ENCODE measurements around the gene NRP2. TPM values are rescaled to one million over a fixed set of nuclear protein-coding genes. Genes with fewer than 3 reads are reported as not detected.

Gene NRP2
- total RNA-seq, 1 experiment from 2014 or later = 10.3 TPM

- no TSS peak for BruUV-seq (replicated peaks)
- no peak overlapping the region for H3K27ac Mint-ChIP-seq (ENCODE audit: low read depth, unreplicated experiment)
- no peak overlapping the region for H3K4me3 Mint-ChIP-seq (ENCODE audit: unreplicated experiment)
- H3K27me3 Mint-ChIP-seq (ENCODE audit: insufficient read depth, unreplicated experiment) = no peaks in the 10 kb centered on the region
- intact Hi-C loops (cut with micrococcal nuclease) = no loop called here
- no peak for TF ChIP-seq CTCF (IDR thresholded peaks at IDR 0.05; ENCODE audit: unreplicated experiment)
- ChIA-PET POLR2A (no interaction called here), CTCF (no interaction called here)
- no peaks in the 10 kb centered on the region for H3K36me3 Mint-ChIP-seq (ENCODE audit: insufficient read depth, unreplicated experiment)
- H3K9me3 Mint-ChIP-seq (ENCODE audit: unreplicated experiment) = no peaks in the 10 kb centered on the region
- H3K4me1 Mint-ChIP-seq (ENCODE audit: insufficient read depth, unreplicated experiment) = no peaks in the 10 kb centered on the region
- DNase-seq (ENCODE audit: unreplicated experiment) = no peak
These were observed 45.0 kb upstream of the NRP2 start for GRCh38 chr2:205637320-205637602.

GRCh38 chr2:205637779-205638503 lies 44.4 kb upstream of the NRP2 start:
- intact Hi-C loops (cut with micrococcal nuclease) = no loop called here
- H3K4me1 Mint-ChIP-seq (ENCODE audit: insufficient read depth, unreplicated experiment) = no peaks in the 10 kb centered on the region
- BruUV-seq (replicated peaks) = no TSS peak
- no peak for DNase-seq (ENCODE audit: unreplicated experiment)
- ChIA-PET POLR2A (interaction anchor here (0.6 kb wide), 1 partner anchor 18 kb away, joined by 4 read pairs; no protein-coding TSS in a partner anchor), CTCF (no interaction called here)
- H3K27me3 Mint-ChIP-seq (ENCODE audit: insufficient read depth, unreplicated experiment) = no peaks in the 10 kb centered on the region
- no peak overlapping the region for H3K4me3 Mint-ChIP-seq (ENCODE audit: unreplicated experiment)
- TF ChIP-seq CTCF (IDR thresholded peaks at IDR 0.05; ENCODE audit: unreplicated experiment) = no peak
- H3K36me3 Mint-ChIP-seq (ENCODE audit: insufficient read depth, unreplicated experiment) = no peaks in the 10 kb centered on the region
- no peak overlapping the region for H3K27ac Mint-ChIP-seq (ENCODE audit: low read depth, unreplicated experiment)
- no peaks in the 10 kb centered on the region for H3K9me3 Mint-ChIP-seq (ENCODE audit: unreplicated experiment)

GRCh38 chr2:205640716-205641115 lies 41.6 kb upstream of the NRP2 start:
- TF ChIP-seq CTCF (IDR thresholded peaks at IDR 0.05; ENCODE audit: unreplicated experiment) = no peak
- CTCF ChIA-PET = interaction anchor here (1.3 to 1.8 kb wide), 3 partner anchors 9 to 307 kb away, joined by 3 to 6 read pairs (median 3); no protein-coding TSS in a partner anchor

GRCh38 chr2:205642599-205643356 lies 39.5 kb upstream of the NRP2 start:
- no TSS peak for BruUV-seq (replicated peaks)

More at GRCh38 chr2:205640716-205641115, 41.6 kb upstream of the NRP2 start:
- Mint-ChIP-seq H3K36me3 (ENCODE audit: insufficient read depth, unreplicated experiment) (no peaks in the 10 kb centered on the region), H3K9me3 (ENCODE audit: unreplicated experiment) (no peaks in the 10 kb centered on the region), H3K4me3 (ENCODE audit: unreplicated experiment) (no peak overlapping the region), H3K4me1 (ENCODE audit: insufficient read depth, unreplicated experiment) (peaks cover 9% of the 10 kb centered on the region), H3K27ac (ENCODE audit: low read depth, unreplicated experiment) (no peak overlapping the region), H3K27me3 (ENCODE audit: insufficient read depth, unreplicated experiment) (no peaks in the 10 kb centered on the region)
- intact Hi-C loops (cut with micrococcal nuclease) = no loop called here
- DNase-seq (ENCODE audit: unreplicated experiment) = no peak
- BruUV-seq (replicated peaks) = no TSS peak
- POLR2A ChIA-PET = no interaction called here

More at GRCh38 chr2:205642599-205643356, 39.5 kb upstream of the NRP2 start:
- DNase-seq (ENCODE audit: unreplicated experiment) = no peak
- Mint-ChIP-seq H3K36me3 (ENCODE audit: insufficient read depth, unreplicated experiment) (no peaks in the 10 kb centered on the region), H3K4me3 (ENCODE audit: unreplicated experiment) (no peak overlapping the region), H3K27ac (ENCODE audit: low read depth, unreplicated experiment) (no peak overlapping the region), H3K27me3 (ENCODE audit: insufficient read depth, unreplicated experiment) (no peaks in the 10 kb centered on the region), H3K4me1 (ENCODE audit: insufficient read depth, unreplicated experiment) (peaks cover 9% of the 10 kb centered on the region), H3K9me3 (ENCODE audit: unreplicated experiment) (no peaks in the 10 kb centered on the region)
- ChIA-PET CTCF (no interaction called here), POLR2A (interaction anchor here (0.7 to 0.9 kb wide), 2 partner anchors 170 to 698 kb away, joined by 3 to 5 read pairs; no protein-coding TSS in a partner anchor)
- intact Hi-C loops (cut with micrococcal nuclease) = no loop called here
- no peak for TF ChIP-seq CTCF (IDR thresholded peaks at IDR 0.05; ENCODE audit: unreplicated experiment)

All from MCF 10A (cell line).